ENCODE results near the gene SEC14L3.

SEC14L3 gene

GRCh38 chr22:30471616-30472318, at the start of gene SEC14L3:
Gene SEC14L3 (minus strand): TSS chr22:30472017. CDS start chr22:30471958, 59 bp downstream.
- CTCF ChIA-PET = no interaction called here
- no peak for DNase-seq (ENCODE audit: low spot score)
- 0 out of 2 replicates have a peak within 1 kb of the TSS, but pooled peaks have one; percentile 7 for H3K27ac ChIP-seq
- POLR2A ChIA-PET (ENCODE audit: low non-redundant PET) = no interaction called here
- TF ChIP-seq CTCF (conservative IDR thresholded peaks at IDR 0.05; ENCODE audit: low read depth) = no peak

- ChIA-PET POLR2A (ENCODE audit: low non-redundant PET) (no interaction called here), CTCF (no interaction called here)
- no peak overlapping the region for H3K27ac ChIP-seq
- DNase-seq (ENCODE audit: low spot score) = no peak
- TF ChIP-seq CTCF (conservative IDR thresholded peaks at IDR 0.05; ENCODE audit: low read depth) = no peak
These were observed 48.1 kb upstream of the SEC14L3 start for GRCh38 chr22:30519842-30520425.

GRCh38 chr22:30516731-30517130, 44.9 kb upstream of the SEC14L3 start:
- no peak for TF ChIP-seq CTCF (conservative IDR thresholded peaks at IDR 0.05; ENCODE audit: low read depth)
- CTCF ChIA-PET = interaction anchor here (0.6 kb wide), 1 partner anchor 603 kb away, joined by 3 read pairs; no protein-coding TSS in a partner anchor
- POLR2A ChIA-PET (ENCODE audit: low non-redundant PET) = no interaction called here
- no peak overlapping the region for H3K27ac ChIP-seq
- DNase-seq (ENCODE audit: low spot score) = no peak

GRCh38 chr22:30516273-30516672, 44.5 kb upstream of the SEC14L3 start:
- H3K27ac ChIP-seq = no peak overlapping the region
- ChIA-PET CTCF (interaction anchor here (0.6 kb wide), 1 partner anchor 602 kb away, joined by 3 read pairs; no protein-coding TSS in a partner anchor), POLR2A (ENCODE audit: low non-redundant PET) (no interaction called here)
- TF ChIP-seq CTCF (conservative IDR thresholded peaks at IDR 0.05; ENCODE audit: low read depth) = no peak
- DNase-seq (ENCODE audit: low spot score) = no peak

- no peak for TF ChIP-seq CTCF (conservative IDR thresholded peaks at IDR 0.05; ENCODE audit: low read depth)
- CTCF ChIA-PET = no interaction called here
- DNase-seq (ENCODE audit: low spot score) = no peak
- POLR2A ChIA-PET (ENCODE audit: low non-redundant PET) = no interaction called here
- H3K27ac ChIP-seq = no peak overlapping the region
These were observed 42.4 kb upstream of the SEC14L3 start for GRCh38 chr22:30514252-30514651.

- H3K27ac ChIP-seq = no peak overlapping the region
- no peak for DNase-seq (ENCODE audit: low spot score)
- ChIA-PET CTCF (interaction anchor here (0.6 to 0.7 kb wide), 3 partner anchors 10 to 285 kb away, joined by 3 to 6 read pairs (median 4); no protein-coding TSS in a partner anchor), POLR2A (ENCODE audit: low non-redundant PET) (no interaction called here)
- TF ChIP-seq CTCF (conservative IDR thresholded peaks at IDR 0.05; ENCODE audit: low read depth) = no peak
These were observed 41.6 kb upstream of the SEC14L3 start for GRCh38 chr22:30513462-30513861.
